ENCODE data around the gene TNS2. TPM values are rescaled to one million over a fixed set of nuclear protein-coding genes. Genes with fewer than 3 reads are reported as not detected.

TNS2 gene
- total and polyA plus RNA-seq, 2 of the 13 experiments (the other 11 are each of a cell fraction or from before 2014, with no cell fraction given), result 8.9 to 20.4 TPM

DNA sequence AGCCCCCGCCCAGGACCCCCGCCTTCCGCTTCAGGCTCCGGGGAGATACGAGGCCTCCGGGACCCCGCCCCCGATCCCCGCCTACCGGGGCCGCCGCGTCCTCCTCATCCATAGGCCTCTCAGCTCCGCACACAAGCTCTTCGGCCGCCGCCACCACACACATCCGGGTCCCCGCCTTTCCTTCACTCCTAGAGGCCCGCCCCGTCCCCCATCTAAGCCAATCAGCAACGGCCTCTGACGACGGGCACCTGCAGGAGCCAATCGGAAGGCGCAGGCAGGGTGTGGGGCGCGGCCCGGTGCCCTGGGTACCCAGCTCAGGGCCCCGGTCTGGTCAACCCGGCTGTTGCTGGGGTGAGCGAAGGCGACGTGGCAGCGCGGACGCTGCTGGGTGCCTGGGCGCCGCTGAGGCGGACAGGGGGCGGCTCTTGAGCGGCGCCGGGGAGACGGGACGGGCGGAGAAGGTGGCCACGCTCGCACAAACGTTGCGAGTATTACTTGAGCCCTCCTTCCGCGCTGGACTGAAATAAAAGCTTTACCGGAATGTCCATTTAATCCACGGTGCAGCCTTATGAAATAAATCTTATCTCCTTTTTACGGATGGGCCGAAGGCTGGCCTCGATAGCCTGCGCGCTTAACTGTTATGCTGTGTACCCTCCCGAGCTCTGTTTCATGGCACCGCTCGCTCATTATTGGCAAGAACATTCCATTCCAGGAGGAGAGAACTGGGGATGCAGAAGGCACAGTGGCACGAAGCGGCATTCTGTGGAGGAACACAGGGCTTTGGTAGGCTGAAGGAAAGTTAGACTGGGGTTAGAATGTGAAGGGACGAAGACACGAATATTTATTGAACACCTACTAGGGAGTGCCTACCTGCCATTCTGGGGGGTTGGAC lies 29.6 kb downstream of the TNS2 start, which contains the start of gene SPRYD3 (continued):
- TF ChIP-seq ZHX1 (CRISPR knock-in tag; IDR thresholded peaks at IDR 0.05; ENCODE audit: low read depth) (no peak), ASH2L (IDR thresholded peaks at IDR 0.05; ENCODE audit: insufficient read length, low read depth, low read length) (peak; percentile 25), SMAD9 (CRISPR knock-in tag; IDR thresholded peaks at IDR 0.05) (no peak), ZNF235 (CRISPR knock-in tag; IDR thresholded peaks at IDR 0.05; ENCODE audit: borderline replicate concordance) (no peak)

DNA sequence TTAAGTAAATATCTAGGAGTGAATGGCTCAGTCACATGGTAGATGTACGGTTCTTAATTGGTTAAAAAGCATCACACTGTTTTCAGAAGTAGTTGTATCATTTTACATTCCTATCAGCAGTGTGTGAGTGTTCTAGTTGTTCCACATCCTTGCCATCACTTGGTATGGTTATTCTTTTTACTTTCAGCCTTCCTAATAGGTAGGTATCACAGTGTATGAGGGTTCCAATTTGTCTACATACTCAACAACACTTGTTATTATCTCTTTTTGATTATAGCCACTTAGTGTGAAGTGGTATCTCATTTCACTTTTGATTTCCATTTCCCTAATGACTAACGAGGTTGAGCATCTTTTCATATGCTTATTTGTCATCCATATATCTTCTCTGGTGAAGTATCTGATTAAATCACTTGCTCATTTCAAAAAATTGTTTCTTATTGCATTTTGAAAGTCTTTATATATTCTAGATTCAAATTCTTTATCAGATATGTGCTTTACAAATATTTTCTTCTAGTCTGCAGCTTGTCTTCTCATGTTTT lies 32.8 kb downstream of the TNS2 start:
- no peaks in the 10 kb centered on the region for H4K20me1 ChIP-seq (ENCODE audit: insufficient read depth, low read length)
- WGBS (ENCODE audit: low lambda C conversion rate), result 3% methylated on average over 2 of the region's 2 CpGs
- in situ Hi-C loops (cut with HindIII; ENCODE audit: extremely low pct_ligation_motif_present, low pct_unique_long_range_greater_than_20kb) (no loop called here), intact Hi-C loops (cut with micrococcal nuclease; ENCODE audit: unreplicated experiment) (no loop called here)
- no peaks in the 10 kb centered on the region for H3K9me3 ChIP-seq (ENCODE audit: low read length)
- no peak overlapping the region for H2AFZ ChIP-seq (ENCODE audit: low read length)
- ChIA-PET CTCF (ENCODE audit: low intra/inter-chr PET ratio, low total read pairs) (no interaction called here), POLR2A (no interaction called here)
- FAIRE-seq (no peak), ATAC-seq (no peak), DNase-seq (ENCODE audit: low spot score) (no peak)
- no peaks in the 10 kb centered on the region for H3K79me2 ChIP-seq (ENCODE audit: insufficient read depth, low read length)
- no peaks in the 10 kb centered on the region for H3K36me3 ChIP-seq (replicated peaks in 1 of 2; ENCODE audit: control insufficient read depth in 1 of 2, insufficient read depth in 2 of 2, low read length in 2 of 2)
- peaks cover 25% of the 10 kb centered on the region for H3K4me1 ChIP-seq (ENCODE audit: insufficient read depth, low read length)
- H3K4me2 ChIP-seq (ENCODE audit: low read depth, low read length), result no peak overlapping the region
- no peak overlapping the region for H3K9ac ChIP-seq (ENCODE audit: insufficient read depth, low read depth, low read length)
- H3K27me3 ChIP-seq (ENCODE audit: control insufficient read depth in 1 of 2, insufficient read depth in 2 of 2, low read length in 2 of 2), result no peaks in the 10 kb centered on the region; a peak in 1 of 5 replicates
- no TSS peak for BruUV-seq (replicated peaks)
- no peak overlapping the region for H3K4me3 ChIP-seq (replicated peaks in 1 of 3; ENCODE audit: insufficient read depth in 1 of 3, low read depth in 2 of 3, low read length in 3 of 3)
- no peak overlapping the region for H3K27ac ChIP-seq (ENCODE audit: extremely low read length, insufficient read depth, low read length)
- TF ChIP-seq, protein P1, sequence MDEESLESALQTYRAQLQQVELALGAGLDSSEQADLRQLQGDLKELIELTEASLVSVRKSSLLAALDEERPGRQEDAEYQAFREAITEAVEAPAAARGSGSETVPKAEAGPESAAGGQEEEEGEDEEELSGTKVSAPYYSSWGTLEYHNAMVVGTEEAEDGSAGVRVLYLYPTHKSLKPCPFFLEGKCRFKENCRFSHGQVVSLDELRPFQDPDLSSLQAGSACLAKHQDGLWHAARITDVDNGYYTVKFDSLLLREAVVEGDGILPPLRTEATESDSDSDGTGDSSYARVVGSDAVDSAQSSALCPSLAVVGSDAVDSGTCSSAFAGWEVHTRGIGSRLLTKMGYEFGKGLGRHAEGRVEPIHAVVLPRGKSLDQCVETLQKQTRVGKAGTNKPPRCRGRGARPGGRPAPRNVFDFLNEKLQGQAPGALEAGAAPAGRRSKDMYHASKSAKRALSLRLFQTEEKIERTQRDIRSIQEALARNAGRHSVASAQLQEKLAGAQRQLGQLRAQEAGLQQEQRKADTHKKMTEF (CRISPR knock-in tag; IDR thresholded peaks at IDR 0.05), result no peak
- TF ChIP-seq ATRX (CRISPR knock-in tag; IDR thresholded peaks at IDR 0.05; ENCODE audit: borderline replicate concordance), result no peak
- TF ChIP-seq, protein P2, sequence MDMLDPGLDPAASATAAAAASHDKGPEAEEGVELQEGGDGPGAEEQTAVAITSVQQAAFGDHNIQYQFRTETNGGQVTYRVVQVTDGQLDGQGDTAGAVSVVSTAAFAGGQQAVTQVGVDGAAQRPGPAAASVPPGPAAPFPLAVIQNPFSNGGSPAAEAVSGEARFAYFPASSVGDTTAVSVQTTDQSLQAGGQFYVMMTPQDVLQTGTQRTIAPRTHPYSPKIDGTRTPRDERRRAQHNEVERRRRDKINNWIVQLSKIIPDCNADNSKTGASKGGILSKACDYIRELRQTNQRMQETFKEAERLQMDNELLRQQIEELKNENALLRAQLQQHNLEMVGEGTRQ (IDR thresholded peaks at IDR 0.05; ENCODE audit: low read depth, low read length), result no peak
- TF ChIP-seq, protein P2 (CRISPR knock-in tag; IDR thresholded peaks at IDR 0.05; ENCODE audit: borderline replicate concordance), result no peak
- TF ChIP-seq CCAR2 (optimal IDR thresholded peaks at IDR 0.05; ENCODE audit: low read depth, low read length), result no peak
- TF ChIP-seq ZNF678 (CRISPR knock-in tag; IDR thresholded peaks at IDR 0.05), result no peak
- TF ChIP-seq ZEB1 (IDR thresholded peaks at IDR 0.05; ENCODE audit: insufficient replicate concordance, low read depth), result no peak
- no peak for TF ChIP-seq AHR (CRISPR knock-in tag; IDR thresholded peaks at IDR 0.05)
- TF ChIP-seq ZNF562 (CRISPR knock-in tag; IDR thresholded peaks at IDR 0.05; ENCODE audit: borderline replicate concordance), result no peak
- TF ChIP-seq, protein P3, sequence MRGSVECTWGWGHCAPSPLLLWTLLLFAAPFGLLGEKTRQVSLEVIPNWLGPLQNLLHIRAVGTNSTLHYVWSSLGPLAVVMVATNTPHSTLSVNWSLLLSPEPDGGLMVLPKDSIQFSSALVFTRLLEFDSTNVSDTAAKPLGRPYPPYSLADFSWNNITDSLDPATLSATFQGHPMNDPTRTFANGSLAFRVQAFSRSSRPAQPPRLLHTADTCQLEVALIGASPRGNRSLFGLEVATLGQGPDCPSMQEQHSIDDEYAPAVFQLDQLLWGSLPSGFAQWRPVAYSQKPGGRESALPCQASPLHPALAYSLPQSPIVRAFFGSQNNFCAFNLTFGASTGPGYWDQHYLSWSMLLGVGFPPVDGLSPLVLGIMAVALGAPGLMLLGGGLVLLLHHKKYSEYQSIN (CRISPR knock-in tag; IDR thresholded peaks at IDR 0.05; ENCODE audit: borderline replicate concordance), result no peak

Measured in HepG2 (cell line).